Measurements from ENCODE around the gene SLF2.
A peak's percentile ranks its signal among the peaks of the same experiment; 100 is the strongest.

Gene SLF2, protein sequence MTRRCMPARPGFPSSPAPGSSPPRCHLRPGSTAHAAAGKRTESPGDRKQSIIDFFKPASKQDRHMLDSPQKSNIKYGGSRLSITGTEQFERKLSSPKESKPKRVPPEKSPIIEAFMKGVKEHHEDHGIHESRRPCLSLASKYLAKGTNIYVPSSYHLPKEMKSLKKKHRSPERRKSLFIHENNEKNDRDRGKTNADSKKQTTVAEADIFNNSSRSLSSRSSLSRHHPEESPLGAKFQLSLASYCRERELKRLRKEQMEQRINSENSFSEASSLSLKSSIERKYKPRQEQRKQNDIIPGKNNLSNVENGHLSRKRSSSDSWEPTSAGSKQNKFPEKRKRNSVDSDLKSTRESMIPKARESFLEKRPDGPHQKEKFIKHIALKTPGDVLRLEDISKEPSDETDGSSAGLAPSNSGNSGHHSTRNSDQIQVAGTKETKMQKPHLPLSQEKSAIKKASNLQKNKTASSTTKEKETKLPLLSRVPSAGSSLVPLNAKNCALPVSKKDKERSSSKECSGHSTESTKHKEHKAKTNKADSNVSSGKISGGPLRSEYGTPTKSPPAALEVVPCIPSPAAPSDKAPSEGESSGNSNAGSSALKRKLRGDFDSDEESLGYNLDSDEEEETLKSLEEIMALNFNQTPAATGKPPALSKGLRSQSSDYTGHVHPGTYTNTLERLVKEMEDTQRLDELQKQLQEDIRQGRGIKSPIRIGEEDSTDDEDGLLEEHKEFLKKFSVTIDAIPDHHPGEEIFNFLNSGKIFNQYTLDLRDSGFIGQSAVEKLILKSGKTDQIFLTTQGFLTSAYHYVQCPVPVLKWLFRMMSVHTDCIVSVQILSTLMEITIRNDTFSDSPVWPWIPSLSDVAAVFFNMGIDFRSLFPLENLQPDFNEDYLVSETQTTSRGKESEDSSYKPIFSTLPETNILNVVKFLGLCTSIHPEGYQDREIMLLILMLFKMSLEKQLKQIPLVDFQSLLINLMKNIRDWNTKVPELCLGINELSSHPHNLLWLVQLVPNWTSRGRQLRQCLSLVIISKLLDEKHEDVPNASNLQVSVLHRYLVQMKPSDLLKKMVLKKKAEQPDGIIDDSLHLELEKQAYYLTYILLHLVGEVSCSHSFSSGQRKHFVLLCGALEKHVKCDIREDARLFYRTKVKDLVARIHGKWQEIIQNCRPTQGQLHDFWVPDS

DNA sequence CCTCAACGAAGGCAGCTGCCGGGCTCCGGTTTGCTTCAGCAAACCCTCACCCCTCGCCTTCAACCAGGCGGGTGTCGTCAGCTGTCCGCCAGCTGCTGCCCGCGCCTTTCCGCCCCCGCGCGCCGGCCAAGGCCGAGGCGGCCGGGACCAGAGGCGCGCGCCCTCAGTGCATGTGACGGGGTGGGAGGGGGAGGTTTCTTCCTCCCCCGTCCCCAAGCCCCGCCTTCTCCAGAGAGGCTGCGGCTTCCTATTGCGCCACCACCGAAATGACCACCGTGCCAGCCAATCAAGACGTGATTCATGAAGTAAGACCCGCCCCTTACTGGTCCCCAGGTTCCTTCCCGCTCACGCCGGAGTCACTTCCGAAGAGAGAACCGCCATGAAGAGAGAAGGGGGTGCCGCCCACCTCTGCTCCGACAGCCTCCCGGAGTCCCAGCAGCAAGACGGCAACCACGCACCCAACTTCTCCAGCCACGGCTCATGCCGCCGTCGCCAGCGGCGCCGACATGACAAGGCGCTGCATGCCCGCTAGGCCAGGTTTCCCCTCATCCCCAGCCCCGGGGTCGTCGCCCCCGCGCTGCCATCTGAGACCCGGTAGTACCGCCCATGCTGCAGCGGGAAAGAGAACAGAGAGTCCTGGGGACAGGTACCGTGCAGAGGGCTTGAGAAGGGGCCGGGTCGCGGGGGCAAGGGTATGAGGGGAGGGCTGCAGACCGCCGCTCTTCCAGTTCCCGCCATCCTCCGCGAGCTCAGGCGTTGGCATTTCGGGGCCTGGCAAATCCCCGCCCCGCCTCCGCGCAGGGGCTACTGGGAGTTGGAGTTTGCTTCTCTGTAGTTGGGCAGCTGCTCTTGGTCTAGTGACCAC is at the start of gene SLF2:
SLF2 (plus strand) TSS at position 359 of the 865 bp plus-strand sequence; CDS start at position 507, 148 bp downstream.
- DNase-seq = peak; percentile 98

DNA sequence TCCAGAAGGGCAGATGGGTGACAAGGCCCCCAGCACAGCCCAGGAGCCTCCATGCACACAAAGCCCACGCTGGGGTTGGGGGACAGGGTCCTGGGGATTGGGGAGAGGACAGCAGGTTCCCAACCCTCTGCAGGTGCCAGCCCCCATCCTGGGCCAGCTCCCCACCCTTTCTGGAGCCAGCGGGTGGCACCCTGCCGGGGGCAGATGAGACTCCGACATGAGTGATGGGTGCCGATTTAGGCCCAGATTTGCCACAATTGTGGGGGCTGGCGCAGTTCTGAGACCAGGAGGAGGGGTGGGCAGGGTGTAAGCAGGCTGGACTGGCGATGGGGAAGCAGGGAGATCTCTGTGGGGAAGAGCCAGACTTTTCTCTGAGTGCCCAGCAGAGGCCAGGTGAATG is 49.3 kb upstream of the SLF2 start:
- no peak for DNase-seq

DNA sequence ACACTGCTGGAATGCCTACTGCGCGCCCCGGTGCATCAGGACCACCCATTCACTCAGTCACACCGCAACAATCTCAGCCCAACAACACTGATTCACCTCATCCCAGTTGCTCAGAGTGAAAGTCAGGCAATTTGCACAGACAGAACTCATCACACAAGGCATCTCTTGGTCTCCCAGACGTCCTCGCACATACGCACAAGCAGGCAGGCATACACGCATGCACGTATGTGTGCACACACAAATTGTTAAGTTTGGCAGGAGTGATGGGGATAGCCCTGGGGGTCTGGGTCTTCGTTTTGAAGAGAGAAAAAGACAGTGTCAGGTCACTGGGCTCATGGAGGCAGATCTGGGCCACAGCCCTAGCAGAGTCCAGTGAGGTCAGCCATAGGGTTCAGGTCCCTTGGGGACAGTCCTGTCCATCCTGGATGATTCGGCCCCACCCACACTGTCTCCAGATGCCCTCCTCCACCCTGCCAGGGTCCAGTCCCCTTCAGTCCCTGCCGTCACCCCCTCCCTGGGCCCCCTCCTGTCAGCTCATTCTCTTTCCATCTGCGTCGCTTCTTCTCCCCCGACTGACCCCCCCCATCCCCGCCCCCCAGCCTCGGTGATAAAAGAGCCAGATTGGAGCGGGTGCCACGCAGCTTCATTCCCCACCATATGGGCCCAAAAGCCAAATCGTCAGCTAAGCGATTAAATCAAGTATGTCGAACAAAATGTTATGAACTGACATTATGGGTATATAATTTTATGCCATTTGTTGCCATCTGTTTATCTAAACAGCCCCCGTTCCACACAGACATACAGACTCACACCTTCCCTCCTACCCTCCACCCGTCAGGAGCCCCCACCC is 48.5 kb upstream of the SLF2 start:
- no peak for DNase-seq

DNA sequence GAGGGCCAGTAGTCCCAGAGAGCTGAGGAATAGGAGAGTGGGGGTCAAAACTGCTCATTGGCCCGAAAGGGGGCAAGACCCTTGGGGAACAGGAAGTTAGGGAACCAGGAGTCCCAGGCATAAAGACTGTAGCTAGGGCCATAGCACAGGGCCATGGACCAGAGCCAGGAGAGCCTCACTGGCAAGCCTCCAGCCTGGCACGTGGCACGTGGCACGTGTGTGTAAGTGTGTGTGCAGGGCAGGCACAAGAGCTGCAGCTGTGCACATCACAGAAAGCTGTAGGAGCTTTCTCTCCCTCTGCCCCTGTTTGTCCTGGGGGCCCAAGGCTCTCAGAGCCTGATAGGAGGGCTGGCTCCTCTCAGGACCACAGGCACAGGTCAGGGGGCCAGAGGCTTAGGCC is 47.8 kb upstream of the SLF2 start:
- DNase-seq = no peak

DNA sequence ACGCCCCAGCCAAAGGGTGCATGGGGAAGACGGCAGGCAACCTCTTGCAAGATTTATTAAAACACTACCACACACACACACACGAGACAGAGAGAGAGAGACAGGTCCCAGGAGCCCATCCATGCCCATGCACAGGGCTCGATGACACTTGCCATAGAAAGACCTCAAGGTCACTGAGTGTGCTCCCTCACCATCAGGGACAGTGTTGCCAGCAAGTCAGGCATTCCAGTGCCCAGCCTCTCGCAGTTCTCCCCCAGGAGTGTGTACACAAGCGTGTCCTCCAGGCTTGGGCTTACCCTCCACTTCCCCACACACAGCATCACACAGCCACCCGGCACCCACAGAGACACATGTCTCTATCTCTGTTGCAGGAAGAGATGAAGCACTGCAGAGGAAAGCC is 46.8 kb upstream of the SLF2 start:
- DNase-seq = no peak

- no peak for DNase-seq
These were observed 46.1 kb upstream of the SLF2 start for GRCh38 chr10:100866575-100867098.

GRCh38 chr10:100867261-100867963 is 45.4 kb upstream of the SLF2 start:
- DNase-seq = no peak

DNA sequence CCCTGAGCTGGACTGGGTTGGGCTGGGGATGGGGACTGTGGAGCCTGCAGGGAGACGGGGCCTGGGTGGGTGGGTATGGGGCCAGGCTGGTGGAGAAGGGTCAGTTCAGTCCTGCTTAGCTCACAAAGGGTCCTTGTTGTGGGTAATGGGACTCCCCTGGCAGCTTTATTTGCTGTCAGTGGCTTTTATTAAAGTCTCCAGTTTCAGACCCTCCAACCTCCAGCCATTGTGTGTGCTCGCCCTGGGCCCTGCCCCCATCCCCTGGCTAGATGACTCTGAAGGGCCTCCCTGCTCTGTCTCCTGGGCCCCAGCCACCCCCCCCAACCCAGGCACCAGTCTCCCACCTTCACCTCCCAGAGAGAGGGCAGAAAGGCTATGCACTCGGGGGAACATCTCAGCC is 44.4 kb upstream of the SLF2 start:
- DNase-seq = no peak

- DNase-seq = no peak
These were observed 43.4 kb upstream of the SLF2 start for GRCh38 chr10:100869399-100869798.

DNA sequence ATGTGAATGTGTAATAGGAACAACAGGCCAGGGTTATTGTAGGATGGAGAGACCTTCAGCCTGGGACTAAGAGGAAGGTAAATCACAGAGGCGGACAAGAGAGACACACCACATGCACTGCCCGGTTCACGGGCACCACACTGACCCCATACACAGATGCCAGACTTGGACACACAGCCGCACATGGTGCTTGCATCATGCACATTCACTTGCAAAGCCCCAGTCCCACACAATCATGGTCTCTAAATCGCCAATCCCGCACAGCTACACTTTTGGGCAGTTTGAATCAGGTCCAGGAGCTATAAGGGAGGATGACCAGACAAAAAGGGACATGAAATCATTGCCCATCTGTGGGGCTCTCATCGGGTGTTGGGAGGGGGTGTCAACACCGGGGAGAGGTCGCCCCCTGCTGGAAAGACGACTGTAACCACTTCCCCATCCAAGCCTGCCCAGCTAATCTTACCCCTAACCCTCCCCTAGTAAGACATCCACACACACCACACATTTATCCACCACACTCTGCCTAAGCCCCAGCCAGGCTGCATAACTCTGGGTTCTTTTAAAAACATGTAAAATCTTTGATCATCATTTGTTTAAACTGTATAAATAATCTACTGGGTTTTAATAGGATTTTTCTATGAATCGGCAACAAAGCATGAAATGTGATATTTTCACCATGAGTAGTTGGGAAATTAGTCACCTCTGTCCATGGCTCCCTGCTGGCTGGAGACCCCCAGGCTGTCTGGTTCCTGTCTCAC is 40.5 kb upstream of the SLF2 start:
- peak; percentile 75 for DNase-seq

GRCh38 chr10:100873146-100873826 is 39.5 kb upstream of the SLF2 start:
- no peak for DNase-seq

GRCh38 chr10:100873827-100874326 is 38.9 kb upstream of the SLF2 start:
- DNase-seq = no peak

GRCh38 chr10:100874702-100875483 is 37.9 kb upstream of the SLF2 start:
- no peak for DNase-seq

DNA sequence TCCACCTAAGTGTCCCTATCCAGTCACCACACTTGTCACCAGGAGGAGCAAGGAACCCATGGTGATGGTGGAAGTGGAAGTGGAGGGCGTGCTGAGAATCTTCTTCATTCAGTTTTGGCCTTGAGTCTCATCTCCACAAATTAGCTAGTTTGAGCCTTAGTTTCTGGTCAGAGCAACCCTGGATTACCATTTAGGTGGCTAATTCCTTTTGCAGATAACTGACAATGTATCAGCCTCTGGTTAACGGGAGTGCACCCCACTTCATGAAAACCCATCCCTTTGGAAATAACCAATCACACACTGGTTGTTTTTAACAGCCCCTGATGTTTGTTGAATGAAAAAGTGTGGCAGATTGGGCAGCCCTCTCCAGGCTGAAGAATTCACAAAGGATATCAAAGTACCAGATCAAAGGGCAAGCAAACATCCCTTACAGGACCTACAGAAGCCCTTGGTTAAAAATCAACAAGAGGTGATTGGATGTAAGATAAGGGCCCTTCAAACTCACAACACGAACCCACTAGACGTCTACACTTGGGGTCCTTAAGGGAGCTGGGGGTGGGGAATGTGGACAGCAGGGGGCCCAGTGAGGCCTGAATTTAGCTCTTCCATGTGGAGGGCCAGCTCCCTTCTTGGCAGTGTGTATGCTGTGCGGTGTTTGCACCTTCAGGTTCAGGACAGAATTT is 37.1 kb upstream of the SLF2 start:
- DNase-seq = no peak

- DNase-seq = no peak
These were observed 35.9 kb upstream of the SLF2 start for GRCh38 chr10:100876585-100877460.

- DNase-seq = no peak
These were observed 35.3 kb upstream of the SLF2 start for GRCh38 chr10:100877461-100877850.

All from activated CD4-positive, alpha-beta T cell treated with anti-CD3 and anti-CD28 coated beads, Interleukin-2, Interleukin-6, amounts not matched to agents 100 ng/mL and 50 ng/mL, durations not matched to agents 16 hours and 8 hours (primary cell).